Caco-2 (cell line): Measurements from ENCODE around the gene PHLPP1. TPM values are rescaled to one million over a fixed set of nuclear protein-coding genes. Genes with fewer than 3 reads are reported as not detected.

ENCODE experiments used
- BruUV-seq: library from RNA; stranded (reverse); fragments of 400-500 nt; replicated peaks from 2 replicates; lab custom pipeline; 2021; lab: Mats Ljungman, UMichigan
- CTCF ChIA-PET: fragments of 300-600 bp; sonication (Branson Sonifier 250); formaldehyde crosslinking; loops from one replicate; lab custom pipeline; 2022; ENCODE audit warnings: antibody characterized with exemption; lab: Charles Lee
- POLR2A ChIA-PET: fragments of 300-600 bp; sonication (Branson Sonifier 250); formaldehyde crosslinking; loops from one replicate; lab custom pipeline; 2022; ENCODE audit warnings: antibody characterized with exemption; lab: Charles Lee
- DNase-seq, 2 experiments: peaks; one replicate each; pipeline versions ENCODE4 v3.0.0 to v3.0.0-alpha.2; 2020 to 2022
- H3K27me3 ChIP-seq: replicated peaks from 2 replicates; pipeline ENCODE4 v1.6.0; 2011; ENCODE audit warnings: low read length; ENCODE audit not compliant: control insufficient read depth, insufficient read depth
- H3K36me3 ChIP-seq: 2 replicates; pipeline ENCODE4 v1.5.1; 2011; ENCODE audit warnings: low read length; ENCODE audit not compliant: control insufficient read depth, insufficient read depth
- H3K4me1 ChIP-seq: fragments of 250-450 bp; sonication (Bioruptor Pico); 2 replicates; pipeline ENCODE4 v1.5.1; 2020; ENCODE audit warnings: mild to moderate bottlenecking
- H3K4me3 ChIP-seq: 2 replicates; pipeline ENCODE4 v1.5.1; 2011; ENCODE audit warnings: low read depth, mild to moderate bottlenecking, control low read depth, low read length
- H3K9me3 ChIP-seq: fragments of 250-450 bp; sonication (Bioruptor Pico); 2 replicates; pipeline ENCODE4 v1.5.1; 2020; ENCODE audit warnings: mild to moderate bottlenecking, moderate library complexity
- H3K27ac Mint-ChIP-seq: one replicate; pipeline ENCODE4 v1.8.0; 2022; ENCODE audit warnings: mixed read lengths; ENCODE audit not compliant: unreplicated experiment
- H3K27me3 Mint-ChIP-seq: one replicate; pipeline ENCODE4 v1.8.0; 2022; ENCODE audit warnings: mixed read lengths; ENCODE audit not compliant: insufficient read depth, unreplicated experiment
- H3K36me3 Mint-ChIP-seq: one replicate; pipeline ENCODE4 v1.8.0; 2022; ENCODE audit warnings: mild to moderate bottlenecking, mixed read lengths; ENCODE audit not compliant: insufficient read depth, unreplicated experiment
- H3K4me1 Mint-ChIP-seq: one replicate; pipeline ENCODE4 v1.8.0; 2022; ENCODE audit warnings: low read depth, mixed read lengths; ENCODE audit not compliant: unreplicated experiment
- H3K4me3 Mint-ChIP-seq: one replicate; pipeline ENCODE4 v1.8.0; 2022; ENCODE audit warnings: mild to moderate bottlenecking, moderate library complexity, mixed read lengths; ENCODE audit not compliant: unreplicated experiment
- H3K9me3 Mint-ChIP-seq: one replicate; pipeline ENCODE4 v1.8.0; 2022; ENCODE audit warnings: mixed read lengths; ENCODE audit not compliant: unreplicated experiment
- intact Hi-C: fragments of 100-400 bp; cut with micrococcal nuclease; formaldehyde crosslinking; loops from one replicate; pipeline ENCODE4 v1.10.0; 2022; ENCODE audit not compliant: unreplicated experiment
- total RNA-seq: library from RNA; stranded (reverse); gene quantifications from 2 replicates; pipeline ENCODE4 v1.2.3, GENCODE V29; 2022
- TF ChIP-seq, protein P1 (sequence below), 2 experiments: fragments of 200-600 bp in 1 of 2; IDR thresholded peaks; 1 replicate in 1 of 2; 2 replicates in 1 of 2; pipeline versions ENCODE4 v1.5.1 to v1.8.0; 2011 to 2022; ENCODE audit warnings: antibody characterized with exemption in 1 of 2, control low read depth in 1 of 2, inconsistent platforms in 1 of 2, low read depth in 1 of 2, low read length in 1 of 2, mild to moderate bottlenecking in 1 of 2, moderate library complexity in 1 of 2; ENCODE audit not compliant: insufficient read depth in 1 of 2, severe bottlenecking in 1 of 2, unreplicated experiment in 1 of 2

The PHLPP1 gene
- total RNA-seq, 1 experiment from 2014 or later, result 20.1 TPM

DNA sequence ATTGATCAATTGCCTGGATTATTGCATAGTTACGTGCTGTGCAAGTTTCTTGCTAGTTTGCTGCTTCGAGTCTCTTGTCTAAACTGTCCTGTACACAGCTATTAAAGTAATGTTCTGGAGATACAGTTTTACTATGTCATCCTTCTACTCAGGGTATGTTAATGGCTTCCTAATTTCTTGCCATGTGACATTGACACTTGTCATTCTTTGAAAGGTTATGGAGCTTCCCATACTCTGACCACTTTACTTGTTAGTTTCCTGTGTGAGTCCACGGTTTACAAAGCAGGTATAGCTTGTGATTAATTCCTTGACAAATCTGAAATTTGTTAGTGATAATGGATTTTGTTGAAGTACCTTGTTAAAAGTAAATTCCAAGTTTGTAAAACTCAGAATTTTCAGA lies 80.5 kb downstream of the PHLPP1 start:
- H3K4me3 ChIP-seq, result no peak overlapping the region
- Mint-ChIP-seq H3K9me3 (no peaks in the 10 kb centered on the region), H3K4me3 (no peak overlapping the region), H3K27me3 (no peaks in the 10 kb centered on the region), H3K27ac (no peak overlapping the region), H3K4me1 (peaks cover 21% of the 10 kb centered on the region), H3K36me3 (peaks cover 6% of the 10 kb centered on the region)
- peaks cover 17% of the 10 kb centered on the region; the same call in 1 of the 2 replicates for H3K4me1 ChIP-seq
- no peaks in the 10 kb centered on the region for H3K27me3 ChIP-seq
- no peak for DNase-seq
- H3K36me3 ChIP-seq, result no peaks in the 10 kb centered on the region
- POLR2A ChIA-PET, result no interaction called here
- BruUV-seq, result no TSS peak
- CTCF ChIA-PET, result no interaction called here
- TF ChIP-seq, protein P1, sequence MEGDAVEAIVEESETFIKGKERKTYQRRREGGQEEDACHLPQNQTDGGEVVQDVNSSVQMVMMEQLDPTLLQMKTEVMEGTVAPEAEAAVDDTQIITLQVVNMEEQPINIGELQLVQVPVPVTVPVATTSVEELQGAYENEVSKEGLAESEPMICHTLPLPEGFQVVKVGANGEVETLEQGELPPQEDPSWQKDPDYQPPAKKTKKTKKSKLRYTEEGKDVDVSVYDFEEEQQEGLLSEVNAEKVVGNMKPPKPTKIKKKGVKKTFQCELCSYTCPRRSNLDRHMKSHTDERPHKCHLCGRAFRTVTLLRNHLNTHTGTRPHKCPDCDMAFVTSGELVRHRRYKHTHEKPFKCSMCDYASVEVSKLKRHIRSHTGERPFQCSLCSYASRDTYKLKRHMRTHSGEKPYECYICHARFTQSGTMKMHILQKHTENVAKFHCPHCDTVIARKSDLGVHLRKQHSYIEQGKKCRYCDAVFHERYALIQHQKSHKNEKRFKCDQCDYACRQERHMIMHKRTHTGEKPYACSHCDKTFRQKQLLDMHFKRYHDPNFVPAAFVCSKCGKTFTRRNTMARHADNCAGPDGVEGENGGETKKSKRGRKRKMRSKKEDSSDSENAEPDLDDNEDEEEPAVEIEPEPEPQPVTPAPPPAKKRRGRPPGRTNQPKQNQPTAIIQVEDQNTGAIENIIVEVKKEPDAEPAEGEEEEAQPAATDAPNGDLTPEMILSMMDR (IDR thresholded peaks at IDR 0.05; ENCODE audit: insufficient read depth in 1 of 2, low read depth in 1 of 2, low read length in 1 of 2, severe bottlenecking in 1 of 2, unreplicated experiment in 1 of 2), result no peak
- intact Hi-C loops, result no loop called here
- H3K9me3 ChIP-seq, result no peaks in the 10 kb centered on the region

GRCh38 chr18:62796216-62796621 lies 80.9 kb downstream of the PHLPP1 start:
- intact Hi-C loops, result no loop called here
- Mint-ChIP-seq H3K27me3 (no peaks in the 10 kb centered on the region), H3K4me3 (no peak overlapping the region), H3K27ac (no peak overlapping the region), H3K36me3 (peaks cover 6% of the 10 kb centered on the region), H3K4me1 (peaks cover 21% of the 10 kb centered on the region), H3K9me3 (no peaks in the 10 kb centered on the region)
- Histone ChIP-seq H3K9me3 (no peaks in the 10 kb centered on the region), H3K27me3 (no peaks in the 10 kb centered on the region), H3K4me3 (no peak overlapping the region), H3K4me1 (peaks cover 17% of the 10 kb centered on the region; the same call in 1 of the 2 replicates), H3K36me3 (no peaks in the 10 kb centered on the region)
- DNase-seq, result no peak
- ChIA-PET CTCF (interaction anchor here (0.6 kb wide), 1 partner anchor 18 kb away, joined by 5 read pairs; no protein-coding TSS in a partner anchor), POLR2A (no interaction called here)
- no TSS peak for BruUV-seq
- TF ChIP-seq, protein P1 (IDR thresholded peaks at IDR 0.05; ENCODE audit: insufficient read depth in 1 of 2, low read depth in 1 of 2, low read length in 1 of 2, severe bottlenecking in 1 of 2, unreplicated experiment in 1 of 2), result no peak

DNA sequence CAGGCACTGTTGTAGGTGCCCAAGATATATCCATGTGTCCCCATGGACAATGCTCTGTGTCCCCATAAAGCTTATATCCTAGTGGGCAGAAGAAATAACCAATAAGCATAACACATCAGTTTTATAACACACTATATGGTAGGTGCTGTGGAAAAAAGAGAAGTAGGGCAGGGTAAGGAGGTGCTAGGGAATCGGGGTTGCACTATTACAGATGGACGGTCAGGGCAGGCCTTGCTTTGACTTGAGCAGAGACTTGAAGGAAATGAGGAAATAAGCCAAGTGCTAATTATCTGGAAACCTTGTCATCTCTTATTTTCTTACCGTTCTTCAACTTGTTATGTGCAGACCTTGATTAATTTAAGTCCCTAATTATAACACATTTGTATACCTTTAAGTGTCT lies 82.0 kb downstream of the PHLPP1 start:
- ChIA-PET CTCF (no interaction called here), POLR2A (no interaction called here)
- Histone ChIP-seq H3K4me3 (no peak overlapping the region), H3K9me3 (no peaks in the 10 kb centered on the region), H3K36me3 (no peaks in the 10 kb centered on the region), H3K4me1 (peaks cover 17% of the 10 kb centered on the region; the same call in 1 of the 2 replicates), H3K27me3 (no peaks in the 10 kb centered on the region)
- no peak for DNase-seq
- TF ChIP-seq, protein P1 (IDR thresholded peaks at IDR 0.05; ENCODE audit: insufficient read depth in 1 of 2, low read depth in 1 of 2, low read length in 1 of 2, severe bottlenecking in 1 of 2, unreplicated experiment in 1 of 2), result no peak
- Mint-ChIP-seq H3K36me3 (peaks cover 3% of the 10 kb centered on the region), H3K4me1 (peaks cover 28% of the 10 kb centered on the region), H3K27ac (no peak overlapping the region), H3K27me3 (no peaks in the 10 kb centered on the region), H3K4me3 (no peak overlapping the region), H3K9me3 (no peaks in the 10 kb centered on the region)
- intact Hi-C loops, result no loop called here
- no TSS peak for BruUV-seq
